ENCODE measurements around the gene C1orf105. TPM values are rescaled to one million over a fixed set of nuclear protein-coding genes. Genes with fewer than 3 reads are reported as not detected.
A peak's percentile ranks its signal among the peaks of the same experiment; 100 is the strongest.

Gene C1orf105
- total and polyA plus RNA-seq, 8 donors = 0.37 TPM; not detected in 7

DNA sequence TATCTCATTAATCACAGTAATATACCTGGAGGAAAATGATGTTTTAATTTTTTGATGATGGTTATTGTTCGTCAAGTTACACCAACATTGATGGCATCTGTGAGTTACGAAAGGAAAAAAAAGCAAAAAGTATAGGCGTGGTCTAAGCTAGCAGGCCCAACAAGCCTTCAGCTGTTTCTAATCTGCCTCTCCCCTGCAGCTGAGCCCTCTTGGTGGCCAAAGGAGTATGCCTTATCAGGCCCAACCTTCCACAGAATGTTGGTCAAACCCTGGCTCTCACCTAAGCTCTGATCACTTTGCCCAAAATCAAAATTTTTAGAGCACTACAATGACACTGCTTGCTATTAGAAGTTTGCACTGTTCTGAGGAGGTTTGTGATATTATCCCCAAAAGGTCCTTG is 4.9 kb downstream of the C1orf105 start:
- WGBS, 5 donors = 58 to 84% (median 67%) methylated on average over 3 of the region's 3 CpGs
- H3K4me1 ChIP-seq = peaks cover 0 to 9% (median 0%) of the 10 kb centered on the region in 4 donors
- no peaks in the 10 kb centered on the region for H3K9me3 ChIP-seq
- no peak overlapping the region for H3K4me3 ChIP-seq
- no peak overlapping the region for H3K27ac ChIP-seq
- no peaks in the 10 kb centered on the region for H3K36me3 ChIP-seq
- intact Hi-C loops (cut with DNase I; ENCODE audit: low total_unique reads) = no loop called here
- no peaks in the 10 kb centered on the region for H3K27me3 ChIP-seq
- DNase-seq = no peak
- TF ChIP-seq POLR2AphosphoS5 (IDR thresholded peaks at IDR 0.05) (no peak), EP300 (IDR thresholded peaks at IDR 0.05) (no peak), POLR2A (IDR thresholded peaks at IDR 0.05) (no peak)
- TF ChIP-seq, protein P1, sequence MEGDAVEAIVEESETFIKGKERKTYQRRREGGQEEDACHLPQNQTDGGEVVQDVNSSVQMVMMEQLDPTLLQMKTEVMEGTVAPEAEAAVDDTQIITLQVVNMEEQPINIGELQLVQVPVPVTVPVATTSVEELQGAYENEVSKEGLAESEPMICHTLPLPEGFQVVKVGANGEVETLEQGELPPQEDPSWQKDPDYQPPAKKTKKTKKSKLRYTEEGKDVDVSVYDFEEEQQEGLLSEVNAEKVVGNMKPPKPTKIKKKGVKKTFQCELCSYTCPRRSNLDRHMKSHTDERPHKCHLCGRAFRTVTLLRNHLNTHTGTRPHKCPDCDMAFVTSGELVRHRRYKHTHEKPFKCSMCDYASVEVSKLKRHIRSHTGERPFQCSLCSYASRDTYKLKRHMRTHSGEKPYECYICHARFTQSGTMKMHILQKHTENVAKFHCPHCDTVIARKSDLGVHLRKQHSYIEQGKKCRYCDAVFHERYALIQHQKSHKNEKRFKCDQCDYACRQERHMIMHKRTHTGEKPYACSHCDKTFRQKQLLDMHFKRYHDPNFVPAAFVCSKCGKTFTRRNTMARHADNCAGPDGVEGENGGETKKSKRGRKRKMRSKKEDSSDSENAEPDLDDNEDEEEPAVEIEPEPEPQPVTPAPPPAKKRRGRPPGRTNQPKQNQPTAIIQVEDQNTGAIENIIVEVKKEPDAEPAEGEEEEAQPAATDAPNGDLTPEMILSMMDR (IDR thresholded peaks at IDR 0.05) = no peak

DNA sequence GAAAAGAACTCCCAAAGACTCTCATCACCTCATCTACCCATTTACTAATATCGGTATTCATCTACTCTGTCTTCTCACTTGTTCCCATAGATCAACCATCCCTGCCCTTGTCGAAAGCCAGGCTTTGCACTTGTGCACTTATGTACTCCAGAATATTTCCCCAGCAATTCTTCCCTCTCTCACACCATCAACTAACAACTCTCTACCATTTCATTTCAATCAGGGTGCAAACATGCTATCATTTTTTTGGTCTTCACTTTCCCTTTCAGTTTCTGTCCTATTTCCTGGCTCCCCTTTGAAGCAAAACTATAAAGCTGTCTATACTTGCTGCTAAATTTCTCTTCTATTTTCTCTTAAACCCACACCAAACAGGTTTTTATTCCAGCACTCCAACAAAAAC is 6.7 kb downstream of the C1orf105 start:
- Histone ChIP-seq H3K36me3 (no peaks in the 10 kb centered on the region), H3K27me3 (no peaks in the 10 kb centered on the region), H3K27ac (no peak overlapping the region), H3K9me3 (no peaks in the 10 kb centered on the region), H3K4me1 (peaks cover 6 to 18% (median 8%) of the 10 kb centered on the region in 4 donors), H3K4me3 (no peak overlapping the region)
- no peak for DNase-seq
- WGBS, 5 donors = 97 to 100% (median 99%) methylated on average over 2 of the region's 2 CpGs
- intact Hi-C loops (cut with DNase I; ENCODE audit: low total_unique reads) = no loop called here
- TF ChIP-seq, protein P1 (IDR thresholded peaks at IDR 0.05) = no peak
- no peak for TF ChIP-seq POLR2A (IDR thresholded peaks at IDR 0.05)
- no peak for TF ChIP-seq EP300 (IDR thresholded peaks at IDR 0.05)
- no peak for TF ChIP-seq POLR2AphosphoS5 (IDR thresholded peaks at IDR 0.05)

DNA sequence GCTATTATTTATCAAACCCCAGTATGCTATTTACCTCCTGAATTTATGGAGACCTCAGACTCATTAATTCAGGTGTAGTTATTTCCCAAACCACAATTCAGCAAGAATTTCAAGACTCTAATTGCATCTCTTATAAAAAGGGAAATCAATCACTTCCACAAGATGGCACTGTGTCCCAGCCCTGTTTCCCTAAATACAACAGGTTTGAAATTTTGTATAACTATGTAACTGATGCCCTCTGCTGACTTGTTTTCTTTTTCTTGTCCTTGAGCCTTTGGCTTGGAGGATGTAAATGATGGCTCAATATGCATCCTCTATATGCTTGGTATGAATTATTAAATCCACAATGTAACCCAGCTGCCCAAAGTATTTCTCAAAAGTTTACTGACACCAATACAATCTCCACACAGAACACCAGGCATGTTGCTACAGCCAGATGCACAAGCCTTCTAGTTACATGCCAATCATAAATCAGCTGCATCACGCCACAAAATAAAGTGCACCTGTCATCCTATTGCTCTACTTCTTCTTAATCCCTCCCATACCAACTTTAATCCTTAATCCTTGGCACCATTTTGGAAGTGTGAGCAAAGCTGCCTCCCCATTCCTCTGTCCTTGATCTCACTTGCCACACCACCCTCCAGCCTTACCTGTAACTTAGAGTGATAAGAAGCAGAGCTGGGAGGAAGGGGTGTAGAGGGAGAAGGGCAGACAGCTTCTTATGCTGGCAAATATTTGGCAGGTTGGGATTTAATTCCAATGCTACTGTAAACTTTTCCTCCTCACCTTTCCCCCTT is 9.0 kb downstream of the C1orf105 start:
- intact Hi-C loops (cut with DNase I; ENCODE audit: low total_unique reads) = no loop called here
- H3K4me3 ChIP-seq = no peak overlapping the region
- DNase-seq = peak; percentile 36 to 86
- no peaks in the 10 kb centered on the region for H3K9me3 ChIP-seq
- 62 to 96% (median 84%) methylated on average over 1 of the region's 1 CpG for WGBS, 5 donors
- peaks cover 6 to 23% (median 12%) of the 10 kb centered on the region in 4 donors for H3K4me1 ChIP-seq
- H3K27me3 ChIP-seq = no peaks in the 10 kb centered on the region
- H3K27ac ChIP-seq = no peak overlapping the region
- no peaks in the 10 kb centered on the region for H3K36me3 ChIP-seq
- TF ChIP-seq, protein P1 (IDR thresholded peaks at IDR 0.05) = peak in 5 of 7 experiments; percentile 33 to 72 (median 59)
- TF ChIP-seq POLR2AphosphoS5 (IDR thresholded peaks at IDR 0.05) = peak in 1 of 3 donors; percentile 12
- TF ChIP-seq POLR2A (IDR thresholded peaks at IDR 0.05) = no peak

DNA sequence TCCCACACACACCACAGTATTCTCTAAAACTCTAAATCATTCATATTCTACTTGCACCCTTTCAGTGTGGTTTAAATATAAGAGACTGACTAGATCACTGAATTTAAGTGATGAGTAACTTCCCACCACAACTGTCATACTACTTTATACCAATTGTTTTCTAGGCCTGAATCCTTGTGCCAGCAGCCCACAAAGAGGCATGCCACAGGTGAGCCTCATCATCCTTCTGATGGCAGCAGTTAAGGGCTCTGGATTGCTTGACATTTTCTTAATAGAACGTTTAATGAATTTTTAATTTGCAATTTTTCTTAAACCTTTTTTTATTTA is 9.6 kb downstream of the C1orf105 start:
- DNase-seq = no peak
- Histone ChIP-seq H3K36me3 (no peaks in the 10 kb centered on the region), H3K27me3 (no peaks in the 10 kb centered on the region), H3K9me3 (no peaks in the 10 kb centered on the region), H3K4me3 (no peak overlapping the region), H3K27ac (no peak overlapping the region), H3K4me1 (peaks cover 6 to 23% (median 12%) of the 10 kb centered on the region in 4 donors)
- intact Hi-C loops (cut with DNase I; ENCODE audit: low total_unique reads) = no loop called here
- 67 to 78% (median 75%) methylated on average over 1 of the region's 1 CpG for WGBS, 5 donors
- TF ChIP-seq POLR2AphosphoS5 (IDR thresholded peaks at IDR 0.05) = no peak
- TF ChIP-seq, protein P1 (IDR thresholded peaks at IDR 0.05) = no peak
- no peak for TF ChIP-seq EP300 (IDR thresholded peaks at IDR 0.05)
- no peak for TF ChIP-seq POLR2A (IDR thresholded peaks at IDR 0.05)
